MCF 10A (cell line): Measurements from ENCODE around the gene STAT5A. TPM values are rescaled to one million over a fixed set of nuclear protein-coding genes. Genes with fewer than 3 reads are reported as not detected.

ENCODE experiments used
- BruUV-seq: library from RNA; stranded (reverse); fragments of 400-500 nt; replicated peaks from 2 replicates; lab custom pipeline; 2021; lab: Mats Ljungman, UMichigan
- CTCF ChIA-PET: fragments of 300-600 bp; sonication (Branson Sonifier 250); formaldehyde crosslinking; extraction: SDS; loops from one replicate; lab custom pipeline; 2021; ENCODE audit warnings: antibody characterized with exemption, inconsistent platforms; lab: Yijun Ruan, JAX
- POLR2A ChIA-PET: fragments of 300-600, 350-650 bp; sonication (Branson Sonifier 250); formaldehyde crosslinking; extraction: SDS; loops from one replicate; lab custom pipeline; 2020; ENCODE audit warnings: antibody characterized with exemption, inconsistent platforms; lab: Yijun Ruan, JAX
- DNase-seq: peaks from one replicate; pipeline ENCODE4 v3.0.0-alpha.2; 2018; ENCODE audit not compliant: unreplicated experiment
- H3K27ac Mint-ChIP-seq: one replicate; pipeline ENCODE4 v1.8.0; 2022; ENCODE audit warnings: mild to moderate bottlenecking, low read depth, mixed read lengths; ENCODE audit not compliant: unreplicated experiment
- H3K27me3 Mint-ChIP-seq: one replicate; pipeline ENCODE4 v1.8.0; 2022; ENCODE audit warnings: mixed read lengths; ENCODE audit not compliant: insufficient read depth, unreplicated experiment
- H3K36me3 Mint-ChIP-seq: one replicate; pipeline ENCODE4 v1.8.0; 2022; ENCODE audit warnings: mild to moderate bottlenecking, moderate library complexity, mixed read lengths; ENCODE audit not compliant: insufficient read depth, unreplicated experiment
- H3K4me1 Mint-ChIP-seq: one replicate; pipeline ENCODE4 v1.8.0; 2022; ENCODE audit warnings: mixed read lengths; ENCODE audit not compliant: insufficient read depth, unreplicated experiment
- H3K4me3 Mint-ChIP-seq: one replicate; pipeline ENCODE4 v1.8.0; 2022; ENCODE audit warnings: mild to moderate bottlenecking, moderate library complexity, mixed read lengths; ENCODE audit not compliant: unreplicated experiment
- H3K9me3 Mint-ChIP-seq: one replicate; pipeline ENCODE4 v1.8.0; 2022; ENCODE audit warnings: mixed read lengths; ENCODE audit not compliant: unreplicated experiment
- intact Hi-C: fragments of 100-400 bp; cut with micrococcal nuclease; formaldehyde crosslinking; loops from 2 replicates; pipeline ENCODE4 v1.14.1; 2022
- total RNA-seq: library from RNA; stranded (reverse); gene quantifications from 2 replicates; pipeline ENCODE4 v1.2.3, GENCODE V29; 2022
- TF ChIP-seq, protein P1 (sequence below): fragments of 200-600 bp; IDR thresholded peaks from one replicate; pipeline ENCODE4 v1.8.0; 2022; ENCODE audit warnings: antibody characterized with exemption, mild to moderate bottlenecking; ENCODE audit not compliant: unreplicated experiment

STAT5A gene
- total RNA-seq, 1 experiment from 2014 or later: 1.0 TPM

- peaks cover 93% of the 10 kb centered on the region for H3K36me3 Mint-ChIP-seq
- H3K4me1 Mint-ChIP-seq: no peaks in the 10 kb centered on the region
- no peak overlapping the region for H3K27ac Mint-ChIP-seq
- CTCF ChIA-PET: no interaction called here
- intact Hi-C loops: no loop called here
- POLR2A ChIA-PET: no interaction called here
- no peaks in the 10 kb centered on the region for H3K9me3 Mint-ChIP-seq
- TF ChIP-seq, protein P1, sequence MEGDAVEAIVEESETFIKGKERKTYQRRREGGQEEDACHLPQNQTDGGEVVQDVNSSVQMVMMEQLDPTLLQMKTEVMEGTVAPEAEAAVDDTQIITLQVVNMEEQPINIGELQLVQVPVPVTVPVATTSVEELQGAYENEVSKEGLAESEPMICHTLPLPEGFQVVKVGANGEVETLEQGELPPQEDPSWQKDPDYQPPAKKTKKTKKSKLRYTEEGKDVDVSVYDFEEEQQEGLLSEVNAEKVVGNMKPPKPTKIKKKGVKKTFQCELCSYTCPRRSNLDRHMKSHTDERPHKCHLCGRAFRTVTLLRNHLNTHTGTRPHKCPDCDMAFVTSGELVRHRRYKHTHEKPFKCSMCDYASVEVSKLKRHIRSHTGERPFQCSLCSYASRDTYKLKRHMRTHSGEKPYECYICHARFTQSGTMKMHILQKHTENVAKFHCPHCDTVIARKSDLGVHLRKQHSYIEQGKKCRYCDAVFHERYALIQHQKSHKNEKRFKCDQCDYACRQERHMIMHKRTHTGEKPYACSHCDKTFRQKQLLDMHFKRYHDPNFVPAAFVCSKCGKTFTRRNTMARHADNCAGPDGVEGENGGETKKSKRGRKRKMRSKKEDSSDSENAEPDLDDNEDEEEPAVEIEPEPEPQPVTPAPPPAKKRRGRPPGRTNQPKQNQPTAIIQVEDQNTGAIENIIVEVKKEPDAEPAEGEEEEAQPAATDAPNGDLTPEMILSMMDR: no peak
- H3K27me3 Mint-ChIP-seq: no peaks in the 10 kb centered on the region
- no peak overlapping the region for H3K4me3 Mint-ChIP-seq
- no peak for DNase-seq
- BruUV-seq: no TSS peak
Measured at GRCh38 chr17:42341568-42341967, 53.3 kb downstream of the STAT5A start.

DNA sequence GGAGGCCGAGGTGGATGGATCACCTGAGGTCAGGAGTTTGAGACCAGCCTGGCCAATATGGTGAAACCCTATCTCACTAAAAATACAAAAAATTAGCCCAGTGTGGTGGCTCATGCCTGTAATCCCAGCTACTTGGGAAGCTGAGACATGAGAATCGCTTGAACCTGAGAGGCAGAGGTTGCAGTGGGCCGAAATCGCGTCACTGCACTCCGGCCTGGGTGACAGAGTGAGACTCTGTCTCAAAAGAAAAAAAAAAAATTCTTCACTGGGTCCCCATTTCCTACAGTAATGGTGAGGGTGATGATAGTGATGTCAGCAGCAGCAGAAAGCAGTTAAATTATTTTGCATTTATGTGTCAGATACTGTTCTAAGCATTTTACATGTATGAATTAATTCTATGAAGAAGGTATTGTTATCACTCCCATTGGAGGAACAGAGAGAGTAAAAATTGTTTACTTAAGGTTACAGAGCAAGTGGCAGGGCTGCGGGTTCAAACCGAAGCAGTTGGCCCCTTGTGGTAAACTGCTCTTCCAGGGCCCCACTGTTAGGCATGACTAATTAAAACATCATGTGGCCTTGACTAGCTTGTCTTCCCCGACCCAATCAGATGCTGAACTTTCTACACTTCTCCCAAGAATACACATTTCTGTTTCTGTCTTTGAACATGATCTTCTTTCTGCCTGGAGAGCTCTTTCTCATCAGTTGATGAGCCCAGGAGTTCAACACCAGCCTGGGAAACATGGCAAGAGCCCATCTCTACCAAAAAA, 54.1 kb downstream of the STAT5A start:
- Mint-ChIP-seq H3K4me3 (no peak overlapping the region), H3K9me3 (no peaks in the 10 kb centered on the region), H3K27me3 (no peaks in the 10 kb centered on the region), H3K4me1 (peaks cover 5% of the 10 kb centered on the region), H3K27ac (no peak overlapping the region), H3K36me3 (peaks cover 94% of the 10 kb centered on the region)
- TSS peak; percentile 8 for BruUV-seq
- DNase-seq: no peak
- POLR2A ChIA-PET: interaction anchor here (0.7 kb wide), 1 partner anchor 60 kb away, joined by 4 read pairs; no protein-coding TSS in a partner anchor
- CTCF ChIA-PET: interaction anchor here (0.6 kb wide), 1 partner anchor 141 kb away, joined by 4 read pairs; no protein-coding TSS in a partner anchor
- TF ChIP-seq, protein P1: no peak
- intact Hi-C loops: no loop called here

DNA sequence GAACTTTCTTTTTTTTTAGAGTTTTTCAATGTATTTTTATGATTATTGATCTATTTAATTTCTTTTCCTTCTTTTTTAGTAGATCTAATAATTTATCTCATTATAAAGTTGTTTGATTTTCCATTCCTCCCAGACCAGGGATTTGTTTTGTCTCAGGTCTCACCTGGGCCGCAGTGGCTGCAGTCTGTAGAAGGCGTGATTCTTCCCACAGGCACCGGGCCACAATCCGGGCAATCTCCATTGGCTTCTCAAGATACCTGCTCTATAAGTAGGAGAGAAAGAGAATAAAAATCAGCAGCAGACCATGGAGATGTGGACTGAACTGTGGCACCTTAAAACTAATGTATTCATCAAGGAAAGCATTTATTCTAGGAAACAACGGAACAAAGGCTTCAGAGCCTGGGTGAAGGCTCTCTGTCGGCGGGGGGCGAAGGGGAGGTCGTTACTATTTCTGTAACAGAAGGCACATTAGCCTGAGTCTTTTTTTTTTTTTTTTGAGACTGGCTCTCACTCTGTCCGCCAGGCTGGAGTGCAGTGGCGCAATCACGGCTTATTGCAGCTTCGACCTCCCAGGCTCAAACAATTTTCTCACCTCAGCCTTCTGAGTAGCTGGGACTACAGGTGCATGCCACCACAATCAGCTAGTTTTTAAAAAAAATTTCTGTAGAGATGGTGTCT, 57.2 kb downstream of the STAT5A start:
- TF ChIP-seq, protein P1: no peak
- DNase-seq: no peak
- ChIA-PET POLR2A (interaction anchor here (0.5 to 0.8 kb wide), 3 partner anchors 16 to 428 kb away, joined by 3 read pairs; partner anchors contain the start of genes STAT3 and VPS25), CTCF (interaction anchor here (1.1 kb wide), 1 partner anchor 89 kb away, joined by 4 read pairs; no protein-coding TSS in a partner anchor)
- H3K36me3 Mint-ChIP-seq: peaks cover 84% of the 10 kb centered on the region
- H3K9me3 Mint-ChIP-seq: no peaks in the 10 kb centered on the region
- H3K27me3 Mint-ChIP-seq: no peaks in the 10 kb centered on the region
- no TSS peak for BruUV-seq
- H3K4me3 Mint-ChIP-seq: no peak overlapping the region
- intact Hi-C loops: no loop called here
- no peak overlapping the region for H3K27ac Mint-ChIP-seq
- peaks cover 10% of the 10 kb centered on the region for H3K4me1 Mint-ChIP-seq

DNA sequence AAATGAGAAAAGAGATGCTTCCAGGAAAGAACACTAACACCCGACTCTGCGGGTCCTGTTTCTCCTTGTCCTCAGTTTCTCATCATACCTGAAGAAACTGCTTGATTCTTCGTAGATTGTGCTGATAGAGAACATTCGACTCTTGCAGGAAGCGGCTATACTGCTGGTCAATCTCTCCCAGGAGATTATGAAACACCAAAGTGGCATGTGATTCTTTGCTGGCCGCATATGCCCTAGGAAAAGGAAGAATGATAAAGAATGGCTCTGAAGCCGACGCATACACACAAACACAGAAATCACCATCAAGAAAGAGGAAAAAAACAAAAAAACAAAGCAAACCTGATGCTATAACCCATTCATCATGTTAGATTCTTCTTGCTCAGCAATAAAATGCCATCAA, 58.2 kb downstream of the STAT5A start:
- peaks cover 10% of the 10 kb centered on the region for H3K4me1 Mint-ChIP-seq
- no peaks in the 10 kb centered on the region for H3K9me3 Mint-ChIP-seq
- ChIA-PET POLR2A (interaction anchor here (0.8 kb wide), 1 partner anchor 17 kb away, joined by 3 read pairs; no protein-coding TSS in a partner anchor), CTCF (no interaction called here)
- H3K27ac Mint-ChIP-seq: no peak overlapping the region
- DNase-seq: no peak
- H3K4me3 Mint-ChIP-seq: no peak overlapping the region
- peaks cover 75% of the 10 kb centered on the region for H3K36me3 Mint-ChIP-seq
- no peaks in the 10 kb centered on the region for H3K27me3 Mint-ChIP-seq
- TF ChIP-seq, protein P1: no peak
- BruUV-seq: no TSS peak
- intact Hi-C loops: no loop called here
